ENCODE measurements around the gene GMDS. TPM values are rescaled to one million over a fixed set of nuclear protein-coding genes. Genes with fewer than 3 reads are reported as not detected.

GMDS gene
- total RNA-seq, 6 experiments from 2014 or later = 13.2 to 18.0 (median 14.7) TPM

DNA sequence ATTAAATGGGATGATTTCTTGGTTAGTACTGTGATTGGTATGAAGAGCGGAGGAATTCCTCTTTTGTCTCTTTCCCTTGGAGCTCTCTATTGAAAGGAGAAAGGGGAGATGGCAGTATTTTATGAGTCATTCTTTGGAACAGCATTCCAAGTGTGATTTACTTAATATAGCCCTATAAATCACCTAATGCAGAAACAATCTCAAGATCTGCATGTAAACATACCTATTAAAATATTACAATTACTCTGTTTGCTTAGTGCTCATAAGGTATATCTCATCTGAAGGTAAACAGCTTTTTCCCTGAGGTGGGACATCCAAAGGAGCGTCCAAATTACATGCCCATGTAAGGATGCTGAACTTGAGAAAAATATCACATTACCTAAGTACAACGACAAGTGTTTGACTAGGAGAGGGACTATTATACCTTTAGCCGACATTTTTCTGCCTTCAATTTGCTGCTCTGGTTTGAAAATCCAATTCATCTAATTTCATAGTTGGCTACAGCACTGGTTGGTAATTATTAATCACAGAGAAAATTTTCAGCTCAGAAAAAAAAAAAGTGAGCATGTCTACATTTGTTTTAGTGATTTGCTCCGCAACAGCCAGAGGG lies 406.7 kb downstream of the GMDS start:
- no peak for DNase-seq
- Mint-ChIP-seq H3K4me1 (ENCODE audit: low read depth) (peaks cover 19% of the 10 kb centered on the region), H3K9me3 (no peaks in the 10 kb centered on the region), H3K4me3 (no peak overlapping the region), H3K27ac (no peak overlapping the region), H3K36me3 (ENCODE audit: low read depth) (no peaks in the 10 kb centered on the region), H3K27me3 (ENCODE audit: insufficient read depth) (no peaks in the 10 kb centered on the region)
- TF ChIP-seq, protein P1, sequence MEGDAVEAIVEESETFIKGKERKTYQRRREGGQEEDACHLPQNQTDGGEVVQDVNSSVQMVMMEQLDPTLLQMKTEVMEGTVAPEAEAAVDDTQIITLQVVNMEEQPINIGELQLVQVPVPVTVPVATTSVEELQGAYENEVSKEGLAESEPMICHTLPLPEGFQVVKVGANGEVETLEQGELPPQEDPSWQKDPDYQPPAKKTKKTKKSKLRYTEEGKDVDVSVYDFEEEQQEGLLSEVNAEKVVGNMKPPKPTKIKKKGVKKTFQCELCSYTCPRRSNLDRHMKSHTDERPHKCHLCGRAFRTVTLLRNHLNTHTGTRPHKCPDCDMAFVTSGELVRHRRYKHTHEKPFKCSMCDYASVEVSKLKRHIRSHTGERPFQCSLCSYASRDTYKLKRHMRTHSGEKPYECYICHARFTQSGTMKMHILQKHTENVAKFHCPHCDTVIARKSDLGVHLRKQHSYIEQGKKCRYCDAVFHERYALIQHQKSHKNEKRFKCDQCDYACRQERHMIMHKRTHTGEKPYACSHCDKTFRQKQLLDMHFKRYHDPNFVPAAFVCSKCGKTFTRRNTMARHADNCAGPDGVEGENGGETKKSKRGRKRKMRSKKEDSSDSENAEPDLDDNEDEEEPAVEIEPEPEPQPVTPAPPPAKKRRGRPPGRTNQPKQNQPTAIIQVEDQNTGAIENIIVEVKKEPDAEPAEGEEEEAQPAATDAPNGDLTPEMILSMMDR (IDR thresholded peaks at IDR 0.05) = no peak

- H3K27me3 Mint-ChIP-seq (ENCODE audit: insufficient read depth) = no peaks in the 10 kb centered on the region
- H3K4me3 Mint-ChIP-seq = no peak overlapping the region
- no peak overlapping the region for H3K27ac Mint-ChIP-seq
- DNase-seq = no peak
- TF ChIP-seq, protein P1 (IDR thresholded peaks at IDR 0.05) = no peak
- H3K9me3 Mint-ChIP-seq = no peaks in the 10 kb centered on the region
- peaks cover 28% of the 10 kb centered on the region for H3K4me1 Mint-ChIP-seq (ENCODE audit: low read depth)
- H3K36me3 Mint-ChIP-seq (ENCODE audit: low read depth) = no peaks in the 10 kb centered on the region
Observed at GRCh38 chr6:1837826-1838225, 407.6 kb downstream of the GMDS start.

DNA sequence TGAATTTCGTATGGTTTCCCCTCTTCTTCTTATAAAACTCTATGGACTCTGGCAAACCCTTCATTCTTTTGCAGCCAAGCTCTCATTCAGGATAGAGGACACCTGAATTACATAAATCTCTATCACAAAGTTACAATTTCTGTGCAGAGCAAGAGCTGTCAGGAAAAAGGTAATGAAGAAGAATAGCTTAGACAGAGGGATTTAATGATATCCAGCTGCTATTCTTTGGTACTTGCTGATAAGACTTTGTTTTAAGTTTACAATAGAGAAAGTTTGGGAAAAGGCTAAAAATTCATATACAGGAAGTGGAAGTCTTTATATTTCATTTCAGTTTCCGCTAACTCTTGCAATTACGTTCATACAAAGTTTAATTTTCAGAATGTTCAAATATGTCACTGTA lies 408.7 kb downstream of the GMDS start:
- no peaks in the 10 kb centered on the region for H3K27me3 Mint-ChIP-seq (ENCODE audit: insufficient read depth)
- H3K9me3 Mint-ChIP-seq = no peaks in the 10 kb centered on the region
- no peak overlapping the region for H3K27ac Mint-ChIP-seq
- no peaks in the 10 kb centered on the region for H3K36me3 Mint-ChIP-seq (ENCODE audit: low read depth)
- H3K4me3 Mint-ChIP-seq = no peak overlapping the region
- peaks cover 34% of the 10 kb centered on the region for H3K4me1 Mint-ChIP-seq (ENCODE audit: low read depth)
- DNase-seq = no peak
- TF ChIP-seq, protein P1 (IDR thresholded peaks at IDR 0.05) = no peak

DNA sequence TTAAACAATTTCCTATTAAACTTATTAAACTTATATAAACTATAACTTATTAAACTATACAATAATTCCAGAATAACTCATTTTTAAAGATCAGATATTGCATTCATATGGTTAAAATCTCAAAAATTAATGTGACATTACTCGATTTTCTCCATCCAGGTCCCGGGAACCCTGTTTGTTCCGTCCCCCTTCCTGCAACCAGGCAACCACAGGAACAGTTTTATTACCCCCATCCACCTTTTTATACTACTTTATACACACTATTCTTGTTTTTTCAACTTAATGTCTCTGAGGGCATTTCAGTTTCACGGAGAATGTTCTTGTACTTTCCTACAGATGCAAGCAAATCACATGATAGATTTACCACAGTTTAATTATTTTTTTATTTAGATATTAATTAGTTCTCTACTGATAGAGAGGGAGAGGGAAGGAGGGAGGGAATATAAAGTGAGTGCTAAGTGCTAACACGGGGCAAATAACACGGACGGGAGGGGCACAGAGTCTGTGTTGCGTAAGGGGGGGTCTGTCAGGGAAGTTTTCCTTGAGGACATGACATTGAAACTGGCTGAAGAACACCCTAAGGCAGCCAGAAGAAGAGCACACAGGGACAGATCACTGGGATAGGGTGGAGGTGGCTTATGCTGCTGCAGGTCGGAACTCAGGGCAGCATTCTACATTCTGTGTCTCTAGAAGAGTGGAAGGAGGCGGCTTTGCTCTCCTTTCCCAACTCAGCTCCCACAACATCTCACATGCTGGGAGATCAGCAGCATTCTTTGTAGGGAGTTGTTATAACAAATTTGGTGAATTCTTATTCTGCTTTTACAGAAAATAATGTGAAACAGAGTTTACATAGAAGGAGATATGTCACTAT lies 410.5 kb downstream of the GMDS start:
- Mint-ChIP-seq H3K4me1 (ENCODE audit: low read depth) (peaks cover 34% of the 10 kb centered on the region), H3K27ac (no peak overlapping the region)

GRCh38 chr6:1834207-1834606 lies 411.2 kb downstream of the GMDS start:
- H3K27ac Mint-ChIP-seq = no peak overlapping the region
- no peaks in the 10 kb centered on the region for H3K27me3 Mint-ChIP-seq (ENCODE audit: insufficient read depth)
- DNase-seq = no peak
- H3K4me1 Mint-ChIP-seq (ENCODE audit: low read depth) = peaks cover 33% of the 10 kb centered on the region
- H3K9me3 Mint-ChIP-seq = no peaks in the 10 kb centered on the region
- H3K36me3 Mint-ChIP-seq (ENCODE audit: low read depth) = no peaks in the 10 kb centered on the region
- no peak overlapping the region for H3K4me3 Mint-ChIP-seq
- TF ChIP-seq, protein P1 (IDR thresholded peaks at IDR 0.05) = no peak

More for the DNA sequence above, 410.5 kb downstream of the GMDS start:
- Mint-ChIP-seq H3K9me3 (no peaks in the 10 kb centered on the region), H3K27me3 (ENCODE audit: insufficient read depth) (no peaks in the 10 kb centered on the region), H3K36me3 (ENCODE audit: low read depth) (no peaks in the 10 kb centered on the region), H3K4me3 (no peak overlapping the region)
- TF ChIP-seq, protein P1 (IDR thresholded peaks at IDR 0.05) = no peak
- DNase-seq = no peak
